HG03159 (cell line): Measurements from ENCODE around the gene ENSA.
"Not testable (repeated sequence)": the region's sequence is repeated elsewhere in the genome, so short reads cannot be mapped to it uniquely, and the experiment has no call there.

Experiments used
- ATAC-seq: cut with Tn5 transposase; IDR thresholded peaks from one replicate; pipeline ENCODE4 v1.9.1; 2021; ENCODE audit warnings: mild to moderate bottlenecking, moderate library complexity; ENCODE audit not compliant: unreplicated experiment

The ENSA gene

GRCh38 chr1:150622303-150622975 is 7.0 kb downstream of the ENSA start:
- ATAC-seq, result no peak

GRCh38 chr1:150621497-150622302 is 7.7 kb downstream of the ENSA start:
- ATAC-seq, result no peak

GRCh38 chr1:150620919-150621318 is 8.5 kb downstream of the ENSA start:
- ATAC-seq, result no peak

- no peak for ATAC-seq
Observed at GRCh38 chr1:150619576-150620509, 9.6 kb downstream of the ENSA start.

- no peak for ATAC-seq
Observed at GRCh38 chr1:150615346-150616201, 13.8 kb downstream of the ENSA start.

- no peak for ATAC-seq
Observed at GRCh38 chr1:150613061-150613920, 16.1 kb downstream of the ENSA start.

- no peak for ATAC-seq
Observed at GRCh38 chr1:150612014-150612345, 17.4 kb downstream of the ENSA start.

GRCh38 chr1:150610576-150610975 is 18.8 kb downstream of the ENSA start:
- ATAC-seq, result no peak

- no peak for ATAC-seq
Observed at GRCh38 chr1:150609732-150610131, 19.7 kb downstream of the ENSA start.

GRCh38 chr1:150606463-150607142 is 22.8 kb downstream of the ENSA start:
- ATAC-seq, result no peak

GRCh38 chr1:150605451-150605731 is 24.0 kb downstream of the ENSA start:
- not testable (repeated sequence) for ATAC-seq

- ATAC-seq, result no peak
Observed at GRCh38 chr1:150604226-150604588, 25.2 kb downstream of the ENSA start.

GRCh38 chr1:150603711-150604110 is 25.7 kb downstream of the ENSA start:
- ATAC-seq, result no peak

GRCh38 chr1:150602372-150602771 is 27.0 kb downstream of the ENSA start:
- ATAC-seq, result not testable (repeated sequence)

GRCh38 chr1:150601540-150601939 is 27.9 kb downstream of the ENSA start:
- ATAC-seq, result no peak

GRCh38 chr1:150598346-150598745 is 31.1 kb downstream of the ENSA start:
- ATAC-seq, result not testable (repeated sequence)

- ATAC-seq, result no peak
Observed at GRCh38 chr1:150596976-150597375, 32.4 kb downstream of the ENSA start.

GRCh38 chr1:150596095-150596892 is 33.1 kb downstream of the ENSA start:
- ATAC-seq, result no peak
